H54 (cell line): ENCODE data around the gene DNAH10.

Experiments
- DNase-seq: peaks from one replicate; pipeline ENCODE4 v3.0.0; 2011; ENCODE audit warnings: low spot score, mixed read lengths; ENCODE audit not compliant: insufficient read length
- FAIRE-seq: peaks from 3 replicates; lab custom pipeline; 2011; peaks lifted over from hg19 to GRCh38; lab: Jason Lieb, UNC
- POLR2A ChIP-seq: IDR thresholded peaks from 2 replicates; pipeline ENCODE4 v1.6.1; 2011; ENCODE audit warnings: low read depth, mild to moderate bottlenecking, low read length

The DNAH10 gene

GRCh38 chr12:123984903-123985302 lies 222.8 kb downstream of the DNAH10 start:
- no peak for FAIRE-seq
- DNase-seq: no peak
- no peak for TF ChIP-seq POLR2A
